Left ventricle myocardium superior (tissue), 1 donor: ENCODE results near the gene CRADD. TPM values are rescaled to one million over a fixed set of nuclear protein-coding genes. Genes with fewer than 3 reads are reported as not detected.
"Not testable (repeated sequence)": the region's sequence is repeated elsewhere in the genome, so short reads cannot be mapped to it uniquely, and the experiment has no call there.

ENCODE experiments used
- ATAC-seq: fragments of 200-7000 bp; cut with Tn5 transposase; one replicate; pipeline ENCODE4 v1.9.1; 2020; ENCODE audit warnings: mild to moderate bottlenecking, moderate library complexity
- DNase-seq: peaks from one replicate; pipeline ENCODE4 v3.0.0-alpha.2; 2020
- intact Hi-C: fragments of 100-400 bp; cut with micrococcal nuclease; formaldehyde crosslinking; loops from one replicate; pipeline ENCODE4 v1.11.0; 2022
- total RNA-seq: library from RNA; stranded (reverse); fragmentation: NEBNext Ultra II Directional; extraction: Animal tissue kit (Norgen Biotek cat#: 25700); gene quantifications from one replicate; pipeline ENCODE4 v1.2.1, GENCODE V29; 2021
- donor health status: DM: no; HTN: yes; CAD: no; lungs with severe emphysema.

The CRADD gene
- total RNA-seq, 1 donor from 2014 or later, result 30.4 TPM

GRCh38 chr12:93748672-93749383 lies 71.7 kb downstream of the CRADD start:
- DNase-seq, result no peak
- no peak for ATAC-seq
- intact Hi-C loops, result no loop called here

- no peak for DNase-seq
- intact Hi-C loops, result no loop called here
- peak; percentile 12 for ATAC-seq
Measured at GRCh38 chr12:93749515-93749914, 72.3 kb downstream of the CRADD start.

GRCh38 chr12:93750056-93750455 lies 72.9 kb downstream of the CRADD start:
- ATAC-seq (no peak), DNase-seq (no peak)
- intact Hi-C loops, result no loop called here

GRCh38 chr12:93751864-93752610 lies 74.9 kb downstream of the CRADD start:
- no peak for ATAC-seq
- intact Hi-C loops, result no loop called here
- no peak for DNase-seq

- DNase-seq (no peak), ATAC-seq (no peak)
- intact Hi-C loops, result no loop called here
Measured at GRCh38 chr12:93753285-93753684, 76.1 kb downstream of the CRADD start.

GRCh38 chr12:93753838-93754429 lies 76.8 kb downstream of the CRADD start:
- ATAC-seq, result no peak
- intact Hi-C loops, result no loop called here

GRCh38 chr12:93754859-93755258 lies 77.7 kb downstream of the CRADD start:
- ATAC-seq, intact Hi-C loops, DNase-seq: not testable (repeated sequence)

More at GRCh38 chr12:93753838-93754429, 76.8 kb downstream of the CRADD start:
- no peak for DNase-seq

GRCh38 chr12:93756288-93756687 lies 79.1 kb downstream of the CRADD start:
- ATAC-seq, result no peak
- no peak for DNase-seq
- intact Hi-C loops, result no loop called here

- DNase-seq (no peak), ATAC-seq (no peak)
- intact Hi-C loops, result no loop called here
Measured at GRCh38 chr12:93757792-93758694, 80.9 kb downstream of the CRADD start.

- ATAC-seq (no peak), DNase-seq (no peak)
- intact Hi-C loops, result no loop called here
Measured at GRCh38 chr12:93758801-93759373, 81.7 kb downstream of the CRADD start.

GRCh38 chr12:93759512-93760081 lies 82.4 kb downstream of the CRADD start:
- ATAC-seq (no peak), DNase-seq (no peak)
- intact Hi-C loops, result loop anchor here (10.0 kb wide), 1 partner anchor 345 kb away; no protein-coding TSS in a partner anchor

- ATAC-seq (no peak), DNase-seq (no peak)
- intact Hi-C loops, result loop anchor here (10.0 kb wide), 1 partner anchor 344 kb away; no protein-coding TSS in a partner anchor
Measured at GRCh38 chr12:93760275-93760875, 83.2 kb downstream of the CRADD start.

GRCh38 chr12:93762059-93762719 lies 85.0 kb downstream of the CRADD start:
- DNase-seq (no peak), ATAC-seq (no peak)
- intact Hi-C loops, result loop anchor here (10.0 kb wide), 1 partner anchor 343 kb away; no protein-coding TSS in a partner anchor

- DNase-seq (no peak), ATAC-seq (peak; percentile 13)
- intact Hi-C loops, result loop anchor here (10.0 kb wide), 1 partner anchor 342 kb away; no protein-coding TSS in a partner anchor
Measured at GRCh38 chr12:93762912-93763553, 85.9 kb downstream of the CRADD start.

- ATAC-seq, result no peak
- DNase-seq, result no peak
- intact Hi-C loops, result loop anchor here (10.0 kb wide), 1 partner anchor 341 kb away; no protein-coding TSS in a partner anchor
Measured at GRCh38 chr12:93763746-93764147, 86.6 kb downstream of the CRADD start.

GRCh38 chr12:93766371-93766770 lies 89.2 kb downstream of the CRADD start:
- DNase-seq (no peak), ATAC-seq (peak; percentile 14)
- intact Hi-C loops, result loop anchor here (10.0 kb wide), 1 partner anchor 338 kb away; no protein-coding TSS in a partner anchor
